EH (cell line): ENCODE data around the gene KRT80.

Source experiments
- DNase-seq: peaks from one replicate; pipeline ENCODE4 v3.0.0-alpha.2; 2015; ENCODE audit warnings: low read depth

The KRT80 gene

GRCh38 chr12:52179396-52179973 is 12.3 kb downstream of the KRT80 start:
- DNase-seq, result no peak

GRCh38 chr12:52178984-52179383 is 12.8 kb downstream of the KRT80 start:
- DNase-seq, result no peak

GRCh38 chr12:52178443-52178842 is 13.4 kb downstream of the KRT80 start:
- no peak for DNase-seq

GRCh38 chr12:52175371-52176350 is 16.2 kb downstream of the KRT80 start:
- no peak for DNase-seq

- no peak for DNase-seq
Measured at GRCh38 chr12:52173526-52173925, 18.3 kb downstream of the KRT80 start.

GRCh38 chr12:52172956-52173355 is 18.9 kb downstream of the KRT80 start:
- DNase-seq, result no peak

- DNase-seq, result peak; percentile 37
Measured at GRCh38 chr12:52171950-52172512, 19.8 kb downstream of the KRT80 start.

GRCh38 chr12:52170827-52171226 is 21.0 kb downstream of the KRT80 start:
- no peak for DNase-seq

- no peak for DNase-seq
Measured at GRCh38 chr12:52169886-52170285, 21.9 kb downstream of the KRT80 start.

- DNase-seq, result peak; percentile 64
Measured at GRCh38 chr12:52168019-52168717, 23.6 kb downstream of the KRT80 start.

GRCh38 chr12:52167526-52167925 is 24.3 kb downstream of the KRT80 start:
- no peak for DNase-seq

- DNase-seq, result peak; percentile 63
Measured at GRCh38 chr12:52166672-52167071, 25.1 kb downstream of the KRT80 start.

GRCh38 chr12:52165096-52165855 is 26.5 kb downstream of the KRT80 start:
- no peak for DNase-seq

- DNase-seq, result no peak
Measured at GRCh38 chr12:52164624-52165023, 27.2 kb downstream of the KRT80 start.

GRCh38 chr12:52162981-52163380 is 28.8 kb downstream of the KRT80 start:
- no peak for DNase-seq

GRCh38 chr12:52160200-52160599 is 31.6 kb downstream of the KRT80 start:
- no peak for DNase-seq

- DNase-seq, result no peak
Measured at GRCh38 chr12:52157566-52158150, 34.2 kb downstream of the KRT80 start.

- peak; percentile 66 for DNase-seq
Measured at GRCh38 chr12:52156757-52157565, 34.9 kb downstream of the KRT80 start.

GRCh38 chr12:52156311-52156710 is 35.5 kb downstream of the KRT80 start:
- peak; percentile 72 for DNase-seq
